Fibroblast of pulmonary artery (primary cell): ENCODE results near the gene ZNF285.
"Not testable (repeated sequence)": the region's sequence is repeated elsewhere in the genome, so short reads cannot be mapped to it uniquely, and the experiment has no call there.

ENCODE experiments used
- DNase-seq: peaks from one replicate; pipeline ENCODE4 v3.0.0-alpha.2; 2010; ENCODE audit warnings: low read depth
- H3K4me3 ChIP-seq: replicated peaks from 2 replicates; pipeline ENCODE4 v1.5.1; 2011; ENCODE audit warnings: low read depth, mild to moderate bottlenecking, control low read depth, low read length, moderate library complexity
- TF ChIP-seq, protein P1 (sequence below): IDR thresholded peaks from 2 replicates; pipeline ENCODE4 v1.5.1; 2011; ENCODE audit warnings: mild to moderate bottlenecking, control low read depth, low read length, inconsistent platforms; ENCODE audit errors: missing control alignments

ZNF285 gene

GRCh38 chr19:44341794-44342193, 59.6 kb downstream of the ZNF285 start:
- TF ChIP-seq, protein P1, sequence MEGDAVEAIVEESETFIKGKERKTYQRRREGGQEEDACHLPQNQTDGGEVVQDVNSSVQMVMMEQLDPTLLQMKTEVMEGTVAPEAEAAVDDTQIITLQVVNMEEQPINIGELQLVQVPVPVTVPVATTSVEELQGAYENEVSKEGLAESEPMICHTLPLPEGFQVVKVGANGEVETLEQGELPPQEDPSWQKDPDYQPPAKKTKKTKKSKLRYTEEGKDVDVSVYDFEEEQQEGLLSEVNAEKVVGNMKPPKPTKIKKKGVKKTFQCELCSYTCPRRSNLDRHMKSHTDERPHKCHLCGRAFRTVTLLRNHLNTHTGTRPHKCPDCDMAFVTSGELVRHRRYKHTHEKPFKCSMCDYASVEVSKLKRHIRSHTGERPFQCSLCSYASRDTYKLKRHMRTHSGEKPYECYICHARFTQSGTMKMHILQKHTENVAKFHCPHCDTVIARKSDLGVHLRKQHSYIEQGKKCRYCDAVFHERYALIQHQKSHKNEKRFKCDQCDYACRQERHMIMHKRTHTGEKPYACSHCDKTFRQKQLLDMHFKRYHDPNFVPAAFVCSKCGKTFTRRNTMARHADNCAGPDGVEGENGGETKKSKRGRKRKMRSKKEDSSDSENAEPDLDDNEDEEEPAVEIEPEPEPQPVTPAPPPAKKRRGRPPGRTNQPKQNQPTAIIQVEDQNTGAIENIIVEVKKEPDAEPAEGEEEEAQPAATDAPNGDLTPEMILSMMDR: no peak
- H3K4me3 ChIP-seq: no peak overlapping the region
- DNase-seq: no peak

GRCh38 chr19:44334639-44335038, 66.8 kb downstream of the ZNF285 start:
- not testable (repeated sequence) for H3K4me3 ChIP-seq, DNase-seq
